Heart left ventricle (tissue), 16 donors: ENCODE results near the gene AGO3. TPM values are rescaled to one million over a fixed set of nuclear protein-coding genes. Genes with fewer than 3 reads are reported as not detected.

Experiments
- ATAC-seq, 4 donors: fragments of 200-7000 bp; cut with Tn5 transposase; one replicate each; pipeline ENCODE4 v1.9.1; 2020 to 2022; ENCODE audit warnings: moderate library complexity in 4 of 4, mild to moderate bottlenecking in 3 of 4, moderate number of reproducible peaks in 1 of 4
- DNase-seq, 5 donors: peaks; one replicate each; pipeline ENCODE4 v3.0.0-alpha.2; 2020
- H3K27ac ChIP-seq, 12 donors: fragments of 200-600 bp; sonication (generic) in 4 of 12; one replicate each; pipeline versions ENCODE4 v1.5.0 to v1.8.0; 2016 to 2022; ENCODE audit warnings: mild to moderate bottlenecking in 2 of 12
- H3K27me3 ChIP-seq, 9 donors: fragments of 200-600 bp; sonication (generic) in 2 of 9; one replicate each; pipeline versions ENCODE4 v1.5.1 to v1.8.0; 2016 to 2022; ENCODE audit warnings: mild to moderate bottlenecking in 3 of 9
- H3K36me3 ChIP-seq, 9 donors: fragments of 200-600 bp; sonication (generic) in 2 of 9; one replicate each; pipeline versions ENCODE4 v1.5.0 to v1.8.0; 2018 to 2022; ENCODE audit warnings: mild to moderate bottlenecking in 2 of 9
- H3K4me1 ChIP-seq, 12 donors: fragments of 200-600 bp; sonication (generic) in 4 of 12; one replicate each; pipeline versions ENCODE4 v1.5.0 to v1.8.0; 2016 to 2022; ENCODE audit warnings: mild to moderate bottlenecking in 3 of 12
- H3K4me3 ChIP-seq, 12 donors: fragments of 200-600 bp; sonication (generic) in 4 of 12; one replicate each; pipeline versions ENCODE4 v1.5.0 to v1.8.0; 2017 to 2022; ENCODE audit warnings: mild to moderate bottlenecking in 9 of 12, moderate library complexity in 4 of 12
- H3K9me3 ChIP-seq, 12 donors: fragments of 200-600 bp; sonication (generic) in 4 of 12; one replicate each; pipeline versions ENCODE4 v1.5.0 to v1.8.0; 2016 to 2022; ENCODE audit warnings: mild to moderate bottlenecking in 1 of 12
- CTCF ChIP-seq, 12 donors: fragments of 200-600 bp; sonication (generic) in 4 of 12; IDR thresholded peaks; one replicate each; pipeline versions ENCODE4 v1.5.0 to v1.8.0; 2018 to 2022; ENCODE audit warnings: antibody characterized with exemption in 12 of 12, mild to moderate bottlenecking in 5 of 12
- POLR2A ChIP-seq, 2 donors: fragments of 450-650 bp; IDR thresholded peaks; one replicate each; pipeline ENCODE4 v1.6.1; 2017; ENCODE audit warnings: antibody characterized with exemption in 2 of 2, mild to moderate bottlenecking in 2 of 2, moderate library complexity in 2 of 2
- WGBS, 4 donors: extraction: QIAGEN DNeasy Blood & Tissue Kit in 2 of 4; methylation state at CpG; one replicate each; pipeline versions ENCODE4 v1.1.5 to v1.1.7; 2013 to 2018; 5-methylcytosine and 5-hydroxymethylcytosine counted together
- intact Hi-C, 10 donors: fragments of 100-400 bp; cut with DNase I; formaldehyde crosslinking; loops; one replicate each; pipeline versions ENCODE4 v1.11.1 to v1.14.2; 2022
- polyA plus RNA-seq, 2 donors: library from polyadenylated mRNA; stranded (reverse); fragments of 200-250 nt; gene quantifications; one replicate each; pipeline ENCODE4 v1.2.3, GENCODE V29; 2013
- total RNA-seq, 9 donors: library from RNA; depleted of rRNA in 2 of 9; stranded (reverse); fragments of >200 nt in 2 of 9; fragmentation: NEBNext Ultra II Directional in 3 of 9; extraction: Animal tissue kit (Norgen Biotek cat#: 25700) in 3 of 9; gene quantifications; one replicate each; pipeline versions ENCODE4 v1.1.0 to v1.2.4, GENCODE V29; 2016 to 2023
- donor health status: ischemic (EF 13 %, LVEDD 7.1; RV severe dilation, severe dysfunction).
- donor health status: healthy with polysubstance abuse.
- donor health status: DM: no; HTN: yes; CAD: no.
- donor health status: DM: no; HTN: no; CAD: no.
- donor health status: ischemic (EF 25% LVEDD 6.9; RV normal size, moderate dysfunction).
- donor health status: ischemic (EF 25% LVEDD 5.7; RV mildly dilated, moderate dysfunction).
- donor health status: healthy.
- donor health status: DM: yes; HTN: yes; CAD: no.
- donor health status: ischemic (EF 35%, LVEDD 5.7; RV mildly dilated, moderate dysfunction).
- donor health status: nonischemic (EF 11% LVEDD 7.7; RV severe dilation, severe dysfunction).
- donor health status: DM: yes; HTN: yes; CAD: no.
- donor health status: PGD.
- donor health status: ischemic (EF 29% LVEDD 5.4; RV normal size, mild dysfunction).
- donor health status: nonischemic (EF 23%, LVEDD 6.1; RV moderate dilation, normal function).

AGO3 gene
- total and polyA plus RNA-seq, 11 donors: 2.8 to 18.8 (median 12.2) TPM

- Histone ChIP-seq H3K4me1 (peaks cover 0 to 6% (median 0%) of the 10 kb centered on the region in 12 donors), H3K36me3 (peaks cover 2 to 86% (median 58%) of the 10 kb centered on the region in 9 donors), H3K9me3 (peaks cover 0 to 14% (median 0%) of the 10 kb centered on the region in 12 donors), H3K27me3 (no peaks in the 10 kb centered on the region), H3K4me3 (no peak overlapping the region), H3K27ac (no peak overlapping the region)
- intact Hi-C loops: no loop called here
- ATAC-seq (no peak), DNase-seq (no peak)
- TF ChIP-seq CTCF (IDR thresholded peaks at IDR 0.05) (no peak), POLR2A (IDR thresholded peaks at IDR 0.05) (no peak)
- WGBS, 4 donors: 83 to 92% (median 87%) methylated on average over 1 of the region's 1 CpG
These were observed 93.9 kb downstream of the AGO3 start for GRCh38 chr1:36024847-36025246.

- 95 to 97% (median 97%) methylated on average over 3 of the region's 3 CpGs for WGBS, 4 donors
- DNase-seq (no peak), ATAC-seq (no peak)
- intact Hi-C loops: no loop called here
- TF ChIP-seq POLR2A (IDR thresholded peaks at IDR 0.05) (no peak), CTCF (IDR thresholded peaks at IDR 0.05) (no peak)
- Histone ChIP-seq H3K4me3 (no peak overlapping the region), H3K36me3 (peaks cover 2 to 88% (median 64%) of the 10 kb centered on the region in 9 donors), H3K27ac (no peak overlapping the region), H3K4me1 (peaks cover 0 to 6% (median 0%) of the 10 kb centered on the region in 12 donors), H3K27me3 (no peaks in the 10 kb centered on the region), H3K9me3 (peaks cover 0 to 14% (median 0%) of the 10 kb centered on the region in 12 donors)
These were observed 96.9 kb downstream of the AGO3 start for GRCh38 chr1:36027766-36028165.

- peaks cover 0 to 14% (median 0%) of the 10 kb centered on the region in 12 donors for H3K9me3 ChIP-seq
- no peak for TF ChIP-seq POLR2A (IDR thresholded peaks at IDR 0.05)
- no peak for TF ChIP-seq CTCF (IDR thresholded peaks at IDR 0.05)
- H3K27me3 ChIP-seq: no peaks in the 10 kb centered on the region
- peaks cover 0 to 17% (median 0%) of the 10 kb centered on the region in 12 donors for H3K4me1 ChIP-seq
- no peak for ATAC-seq
- WGBS, 4 donors: 97 to 99% (median 99%) methylated on average over 2 of the region's 2 CpGs
- DNase-seq: no peak
- no peak overlapping the region for H3K4me3 ChIP-seq
- intact Hi-C loops: no loop called here
- H3K27ac ChIP-seq: no peak overlapping the region
- peaks cover 2 to 95% (median 71%) of the 10 kb centered on the region in 9 donors for H3K36me3 ChIP-seq
These were observed 100.5 kb downstream of the AGO3 start for GRCh38 chr1:36031441-36031840.

GRCh38 chr1:36034692-36035091 lies 103.8 kb downstream of the AGO3 start:
- no peak for DNase-seq
- peaks cover 0 to 99% (median 70%) of the 10 kb centered on the region in 9 donors for H3K36me3 ChIP-seq
- TF ChIP-seq CTCF (IDR thresholded peaks at IDR 0.05) (no peak), POLR2A (IDR thresholded peaks at IDR 0.05) (no peak)
- H3K27me3 ChIP-seq: no peaks in the 10 kb centered on the region
- H3K4me1 ChIP-seq: peaks cover 0 to 17% (median 0%) of the 10 kb centered on the region in 12 donors
- no peak overlapping the region for H3K4me3 ChIP-seq
- peak in 1 of 4 donors; percentile 63 for ATAC-seq
- peak overlapping the region in 1 of 12 donors; percentile 83 for H3K27ac ChIP-seq
- intact Hi-C loops: no loop called here
- no peaks in the 10 kb centered on the region for H3K9me3 ChIP-seq
